SJCRH30 (cell line): Measurements from ENCODE around the gene SPDYE4. TPM values are rescaled to one million over a fixed set of nuclear protein-coding genes. Genes with fewer than 3 reads are reported as not detected.

Source experiments
- total RNA-seq: library from RNA; depleted of rRNA; stranded (reverse); fragments of >200 nt; shearing (Covaris generic); gene quantifications from 2 replicates; pipeline ENCODE4 v1.2.3, GENCODE V29; 2014; rRNA removed

The SPDYE4 gene
- total RNA-seq, 1 experiment from 2014 or later = not detected

Other genes with a start within 250 kb of the SPDYE4 start
- gene MYH10, start 127.8 kb downstream of the SPDYE4 start, total RNA-seq = 76.8 and 78.1 TPM in 2 replicates
- not detected in 2 replicates for gene CCDC42, start 13.7 kb downstream of the SPDYE4 start, total RNA-seq
- gene MFSD6L, start 40.8 kb upstream of the SPDYE4 start, total RNA-seq = not detected in 2 replicates
- not detected in 2 replicates for gene PIK3R6, start 109.1 kb upstream of the SPDYE4 start, total RNA-seq
- not detected in 2 replicates for gene PIK3R5, start 207.2 kb upstream of the SPDYE4 start, total RNA-seq